Measurements from ENCODE around the gene TMTC4.

DNA sequence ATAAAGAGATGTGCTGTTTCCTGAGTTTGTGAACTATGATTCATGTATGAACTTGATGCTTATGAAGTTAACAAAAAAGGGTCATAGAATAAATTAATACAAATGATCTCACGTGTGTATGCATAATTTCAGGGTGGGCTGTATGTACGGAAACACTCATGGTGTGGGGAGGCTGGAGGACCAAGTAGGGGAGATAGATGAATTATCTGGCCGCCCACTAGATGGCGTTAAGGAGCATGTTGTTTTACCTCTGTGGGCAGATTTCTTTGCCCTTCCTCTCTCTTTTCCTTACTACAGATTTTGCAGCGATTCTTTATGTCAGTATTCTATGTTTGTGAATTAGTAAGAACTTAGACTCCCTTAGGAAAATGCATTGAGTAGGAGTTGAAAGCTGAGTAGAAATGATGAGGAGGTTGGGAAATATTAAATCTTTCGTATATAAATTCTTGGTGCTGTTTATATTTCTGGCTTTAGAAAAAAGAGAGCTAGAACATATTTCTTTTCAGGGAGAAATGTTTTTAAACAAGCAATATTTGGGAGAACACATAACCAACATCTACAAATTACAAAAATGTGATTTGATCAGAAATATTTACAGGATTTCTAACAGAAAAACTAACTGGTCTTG, 47.4 kb upstream of the TMTC4 start:
- TF ChIP-seq, protein P1, sequence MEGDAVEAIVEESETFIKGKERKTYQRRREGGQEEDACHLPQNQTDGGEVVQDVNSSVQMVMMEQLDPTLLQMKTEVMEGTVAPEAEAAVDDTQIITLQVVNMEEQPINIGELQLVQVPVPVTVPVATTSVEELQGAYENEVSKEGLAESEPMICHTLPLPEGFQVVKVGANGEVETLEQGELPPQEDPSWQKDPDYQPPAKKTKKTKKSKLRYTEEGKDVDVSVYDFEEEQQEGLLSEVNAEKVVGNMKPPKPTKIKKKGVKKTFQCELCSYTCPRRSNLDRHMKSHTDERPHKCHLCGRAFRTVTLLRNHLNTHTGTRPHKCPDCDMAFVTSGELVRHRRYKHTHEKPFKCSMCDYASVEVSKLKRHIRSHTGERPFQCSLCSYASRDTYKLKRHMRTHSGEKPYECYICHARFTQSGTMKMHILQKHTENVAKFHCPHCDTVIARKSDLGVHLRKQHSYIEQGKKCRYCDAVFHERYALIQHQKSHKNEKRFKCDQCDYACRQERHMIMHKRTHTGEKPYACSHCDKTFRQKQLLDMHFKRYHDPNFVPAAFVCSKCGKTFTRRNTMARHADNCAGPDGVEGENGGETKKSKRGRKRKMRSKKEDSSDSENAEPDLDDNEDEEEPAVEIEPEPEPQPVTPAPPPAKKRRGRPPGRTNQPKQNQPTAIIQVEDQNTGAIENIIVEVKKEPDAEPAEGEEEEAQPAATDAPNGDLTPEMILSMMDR (IDR thresholded peaks at IDR 0.05), result peak; percentile 13 to 53 (median 48)
- TF ChIP-seq POLR2A (IDR thresholded peaks at IDR 0.05), result no peak

Data from tibial nerve (tissue), 3 donors.